ENCODE data around the gene XYLT1.

XYLT1 gene

GRCh38 chr16:17304106-17304490 lies 166.7 kb downstream of the XYLT1 start:
- no peak for DNase-seq

- no peak for DNase-seq
These were observed 167.7 kb downstream of the XYLT1 start for GRCh38 chr16:17303101-17303500.

GRCh38 chr16:17302620-17303019 lies 168.1 kb downstream of the XYLT1 start:
- DNase-seq: no peak

GRCh38 chr16:17302214-17302613 lies 168.5 kb downstream of the XYLT1 start:
- DNase-seq: no peak

- DNase-seq: peak in 1 of 2 experiments; percentile 19
These were observed 169.1 kb downstream of the XYLT1 start for GRCh38 chr16:17301593-17302135.

GRCh38 chr16:17301184-17301583 lies 169.6 kb downstream of the XYLT1 start:
- no peak for DNase-seq

GRCh38 chr16:17299790-17300189 lies 171.0 kb downstream of the XYLT1 start:
- DNase-seq: no peak

GRCh38 chr16:17298238-17298637 lies 172.5 kb downstream of the XYLT1 start:
- no peak for DNase-seq

GRCh38 chr16:17296431-17296830 lies 174.3 kb downstream of the XYLT1 start:
- no peak for DNase-seq

GRCh38 chr16:17295948-17296347 lies 174.8 kb downstream of the XYLT1 start:
- DNase-seq: no peak

- DNase-seq: no peak
These were observed 175.9 kb downstream of the XYLT1 start for GRCh38 chr16:17294856-17295255.

- DNase-seq: no peak
These were observed 176.8 kb downstream of the XYLT1 start for GRCh38 chr16:17293813-17294558.

GRCh38 chr16:17291289-17291688 lies 179.5 kb downstream of the XYLT1 start:
- no peak for DNase-seq

GRCh38 chr16:17289674-17290635 lies 180.8 kb downstream of the XYLT1 start:
- no peak for DNase-seq

- DNase-seq: no peak
These were observed 181.7 kb downstream of the XYLT1 start for GRCh38 chr16:17289050-17289449.

GRCh38 chr16:17287166-17287800 lies 183.5 kb downstream of the XYLT1 start:
- DNase-seq: no peak

- DNase-seq: no peak
These were observed 184.3 kb downstream of the XYLT1 start for GRCh38 chr16:17286443-17286842.

GRCh38 chr16:17283016-17283415 lies 187.7 kb downstream of the XYLT1 start:
- DNase-seq: no peak

- DNase-seq: no peak
These were observed 188.5 kb downstream of the XYLT1 start for GRCh38 chr16:17282247-17282646.

- no peak for DNase-seq
These were observed 189.7 kb downstream of the XYLT1 start for GRCh38 chr16:17281052-17281451.

- DNase-seq: no peak
These were observed 191.8 kb downstream of the XYLT1 start for GRCh38 chr16:17278988-17279387.

- no peak for DNase-seq
These were observed 192.8 kb downstream of the XYLT1 start for GRCh38 chr16:17277981-17278381.

- no peak for DNase-seq
These were observed 194.2 kb downstream of the XYLT1 start for GRCh38 chr16:17276610-17277009.
